ENCODE data around the gene ALDOB.

The ALDOB gene

DNA sequence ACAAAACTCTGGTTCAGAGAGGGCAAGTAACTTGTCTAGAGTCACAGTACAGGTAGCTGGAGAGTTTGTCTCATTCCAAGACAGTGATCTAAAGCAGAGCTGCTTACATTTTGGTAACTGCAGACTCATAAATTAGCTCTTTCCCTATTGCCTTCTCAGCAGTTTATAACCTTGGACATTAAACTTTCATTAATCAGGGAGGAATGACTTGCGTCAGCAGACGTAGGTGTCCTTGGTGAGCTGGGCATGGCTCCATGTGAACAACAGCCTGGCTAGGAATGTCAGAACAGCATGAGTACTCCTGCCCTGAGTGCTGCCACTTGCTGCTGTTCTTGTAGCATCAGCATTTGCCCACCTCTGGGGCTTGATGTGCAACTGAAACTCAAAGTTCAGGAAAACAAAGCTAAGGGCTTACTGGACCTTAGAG, 2.2 kb upstream of the ALDOB start:
- peaks cover 2 to 3% of the 10 kb centered on the region in 2 experiments for H3K27me3 ChIP-seq (ENCODE audit: control insufficient read depth in 1 of 2, insufficient read depth in 1 of 2, low read length in 2 of 2)
- DNase-seq: no peak
- no peak overlapping the region for H2BK120ac ChIP-seq (ENCODE audit: low read depth, low read length)
- H3K4me1 ChIP-seq (ENCODE audit: control insufficient read depth, insufficient read depth, low read depth, low read length): no peaks in the 10 kb centered on the region
- no peaks in the 10 kb centered on the region for H3K79me1 ChIP-seq (replicated peaks; ENCODE audit: low read length, poor library complexity, severe bottlenecking)
- H2AFZ ChIP-seq (ENCODE audit: low read depth, low read length): no peak overlapping the region
- no peak overlapping the region for H3K14ac ChIP-seq (ENCODE audit: low read length in 2 of 2)
- H4K8ac ChIP-seq (ENCODE audit: low read length): no peak overlapping the region
- no peak overlapping the region for H3K18ac ChIP-seq (ENCODE audit: low read depth in 1 of 2, low read length in 2 of 2)
- H3K36me3 ChIP-seq (ENCODE audit: control insufficient read depth in 1 of 2, insufficient read depth in 2 of 2, low read depth in 1 of 2, low read length in 2 of 2): no peaks in the 10 kb centered on the region
- H3K27ac ChIP-seq (ENCODE audit: low read length, poor library complexity, severe bottlenecking): no peak overlapping the region
- 84% methylated on average over 2 of the region's 2 CpGs for WGBS
- H3K9ac ChIP-seq (ENCODE audit: low read length): no peak overlapping the region
- no peak overlapping the region for H2BK5ac ChIP-seq (ENCODE audit: low read depth, low read length, poor library complexity, severe bottlenecking)
- no peak overlapping the region for H3K23ac ChIP-seq (ENCODE audit: low read length in 2 of 2)
- no peak overlapping the region for H3K4me2 ChIP-seq (ENCODE audit: low read length, poor library complexity, severe bottlenecking)
- no peak overlapping the region for H2AK5ac ChIP-seq (ENCODE audit: low read length, severe bottlenecking)
- no peak overlapping the region for H2BK15ac ChIP-seq (ENCODE audit: low read depth, poor library complexity, severe bottlenecking)
- H3K9me3 ChIP-seq (ENCODE audit: control insufficient read depth, low read length): no peaks in the 10 kb centered on the region
- no peak overlapping the region for H2BK12ac ChIP-seq (ENCODE audit: low read length in 2 of 2)
- H3K4ac ChIP-seq (ENCODE audit: low read depth in 1 of 2, low read length in 2 of 2): no peak overlapping the region
- no peak overlapping the region for H3K4me3 ChIP-seq (ENCODE audit: insufficient read depth in 1 of 2, low read depth in 1 of 2, low read length in 2 of 2)
- H4K91ac ChIP-seq (ENCODE audit: low read length): no peak overlapping the region

- Histone ChIP-seq H4K8ac (ENCODE audit: low read length) (no peak overlapping the region), H3K79me1 (replicated peaks; ENCODE audit: low read length, poor library complexity, severe bottlenecking) (no peaks in the 10 kb centered on the region), H3K23ac (ENCODE audit: low read length in 2 of 2) (no peak overlapping the region), H3K9ac (ENCODE audit: low read length) (no peak overlapping the region), H3K27ac (ENCODE audit: low read length, poor library complexity, severe bottlenecking) (no peak overlapping the region), H2BK5ac (ENCODE audit: low read depth, low read length, poor library complexity, severe bottlenecking) (no peak overlapping the region), H2AFZ (ENCODE audit: low read depth, low read length) (no peak overlapping the region), H4K91ac (ENCODE audit: low read length) (no peak overlapping the region), H2BK120ac (ENCODE audit: low read depth, low read length) (no peak overlapping the region), H3K9me3 (ENCODE audit: control insufficient read depth, low read length) (no peaks in the 10 kb centered on the region), H3K4me3 (ENCODE audit: insufficient read depth in 1 of 2, low read depth in 1 of 2, low read length in 2 of 2) (no peak overlapping the region), H3K4ac (ENCODE audit: low read depth in 1 of 2, low read length in 2 of 2) (no peak overlapping the region), H3K18ac (ENCODE audit: low read depth in 1 of 2, low read length in 2 of 2) (no peak overlapping the region), H2AK5ac (ENCODE audit: low read length, severe bottlenecking) (no peak overlapping the region), H2BK15ac (ENCODE audit: low read depth, poor library complexity, severe bottlenecking) (no peak overlapping the region), H3K36me3 (ENCODE audit: control insufficient read depth in 1 of 2, insufficient read depth in 2 of 2, low read depth in 1 of 2, low read length in 2 of 2) (no peaks in the 10 kb centered on the region), H3K27me3 (ENCODE audit: control insufficient read depth in 1 of 2, insufficient read depth in 1 of 2, low read length in 2 of 2) (peaks cover 3% of the 10 kb centered on the region in 2 experiments), H3K14ac (ENCODE audit: low read length in 2 of 2) (no peak overlapping the region), H2BK12ac (ENCODE audit: low read length in 2 of 2) (no peak overlapping the region), H3K4me1 (ENCODE audit: control insufficient read depth, insufficient read depth, low read depth, low read length) (no peaks in the 10 kb centered on the region), H3K4me2 (ENCODE audit: low read length, poor library complexity, severe bottlenecking) (no peak overlapping the region)
- DNase-seq: no peak
- 91% methylated on average over 3 of the region's 3 CpGs for WGBS
Measured at GRCh38 chr9:101434998-101435397, 576 bp downstream of the ALDOB start.

DNA sequence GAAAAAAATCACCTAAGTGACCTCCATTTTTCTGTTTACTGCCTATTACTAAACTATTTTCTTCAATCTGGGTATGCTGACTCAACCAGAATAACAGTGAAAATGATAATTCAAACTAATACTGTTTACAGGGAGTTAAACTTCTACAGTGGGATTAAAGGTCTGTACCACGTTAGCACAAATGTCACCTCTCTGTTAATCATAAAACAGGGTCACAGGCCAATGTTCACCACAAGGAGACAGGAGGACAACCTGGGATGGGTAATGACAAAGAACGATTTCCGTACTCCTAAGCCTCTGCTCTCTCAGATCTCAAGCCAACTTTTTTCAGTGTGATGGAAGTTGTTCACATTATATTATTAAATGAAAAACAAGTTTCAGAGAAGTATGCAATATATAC, 2.3 kb downstream of the ALDOB start:
- Histone ChIP-seq H3K27me3 (ENCODE audit: control insufficient read depth in 1 of 2, insufficient read depth in 1 of 2, low read length in 2 of 2) (peaks cover 3 to 6% of the 10 kb centered on the region in 2 experiments), H2BK15ac (ENCODE audit: low read depth, poor library complexity, severe bottlenecking) (no peak overlapping the region), H2BK12ac (ENCODE audit: low read length in 2 of 2) (no peak overlapping the region), H3K4me2 (ENCODE audit: low read length, poor library complexity, severe bottlenecking) (no peak overlapping the region), H3K4me3 (ENCODE audit: insufficient read depth in 1 of 2, low read depth in 1 of 2, low read length in 2 of 2) (no peak overlapping the region), H3K4ac (ENCODE audit: low read depth in 1 of 2, low read length in 2 of 2) (no peak overlapping the region), H3K14ac (ENCODE audit: low read length in 2 of 2) (no peak overlapping the region), H2BK5ac (ENCODE audit: low read depth, low read length, poor library complexity, severe bottlenecking) (no peak overlapping the region), H4K91ac (ENCODE audit: low read length) (no peak overlapping the region), H4K8ac (ENCODE audit: low read length) (no peak overlapping the region), H3K27ac (ENCODE audit: low read length, poor library complexity, severe bottlenecking) (no peak overlapping the region), H3K4me1 (ENCODE audit: control insufficient read depth, insufficient read depth, low read depth, low read length) (no peaks in the 10 kb centered on the region), H2BK120ac (ENCODE audit: low read depth, low read length) (no peak overlapping the region), H3K18ac (ENCODE audit: low read depth in 1 of 2, low read length in 2 of 2) (no peak overlapping the region), H3K79me1 (replicated peaks; ENCODE audit: low read length, poor library complexity, severe bottlenecking) (no peaks in the 10 kb centered on the region), H2AFZ (ENCODE audit: low read depth, low read length) (no peak overlapping the region), H3K9me3 (ENCODE audit: control insufficient read depth, low read length) (no peaks in the 10 kb centered on the region), H2AK5ac (ENCODE audit: low read length, severe bottlenecking) (no peak overlapping the region), H3K36me3 (ENCODE audit: control insufficient read depth in 1 of 2, insufficient read depth in 2 of 2, low read depth in 1 of 2, low read length in 2 of 2) (no peaks in the 10 kb centered on the region), H3K23ac (ENCODE audit: low read length in 2 of 2) (no peak overlapping the region), H3K9ac (ENCODE audit: low read length) (no peak overlapping the region)
- WGBS: 43% methylated on average over 1 of the region's 3 CpGs
- DNase-seq: no peak

- H3K27ac ChIP-seq (ENCODE audit: low read length, poor library complexity, severe bottlenecking): no peak overlapping the region
- H3K36me3 ChIP-seq (ENCODE audit: control insufficient read depth in 1 of 2, insufficient read depth in 2 of 2, low read depth in 1 of 2, low read length in 2 of 2): no peaks in the 10 kb centered on the region
- H2BK12ac ChIP-seq (ENCODE audit: low read length in 2 of 2): no peak overlapping the region
- H2BK5ac ChIP-seq (ENCODE audit: low read depth, low read length, poor library complexity, severe bottlenecking): no peak overlapping the region
- no peak overlapping the region for H3K18ac ChIP-seq (ENCODE audit: low read depth in 1 of 2, low read length in 2 of 2)
- H4K8ac ChIP-seq (ENCODE audit: low read length): no peak overlapping the region
- H2BK120ac ChIP-seq (ENCODE audit: low read depth, low read length): no peak overlapping the region
- H3K4me1 ChIP-seq (ENCODE audit: control insufficient read depth, insufficient read depth, low read depth, low read length): no peaks in the 10 kb centered on the region
- no peak overlapping the region for H3K23ac ChIP-seq (ENCODE audit: low read length in 2 of 2)
- H3K4ac ChIP-seq (ENCODE audit: low read depth in 1 of 2, low read length in 2 of 2): no peak overlapping the region
- H3K9ac ChIP-seq (ENCODE audit: low read length): no peak overlapping the region
- H3K27me3 ChIP-seq (ENCODE audit: control insufficient read depth in 1 of 2, insufficient read depth in 1 of 2, low read length in 2 of 2): peaks cover 3 to 6% of the 10 kb centered on the region in 2 experiments
- DNase-seq: no peak
- no peak overlapping the region for H3K4me2 ChIP-seq (ENCODE audit: low read length, poor library complexity, severe bottlenecking)
- no peak overlapping the region for H2AK5ac ChIP-seq (ENCODE audit: low read length, severe bottlenecking)
- no peak overlapping the region for H3K4me3 ChIP-seq (ENCODE audit: insufficient read depth in 1 of 2, low read depth in 1 of 2, low read length in 2 of 2)
- H4K91ac ChIP-seq (ENCODE audit: low read length): no peak overlapping the region
- no peaks in the 10 kb centered on the region for H3K79me1 ChIP-seq (replicated peaks; ENCODE audit: low read length, poor library complexity, severe bottlenecking)
- H2BK15ac ChIP-seq (ENCODE audit: low read depth, poor library complexity, severe bottlenecking): no peak overlapping the region
- H3K14ac ChIP-seq (ENCODE audit: low read length in 2 of 2): no peak overlapping the region
- H3K9me3 ChIP-seq (ENCODE audit: control insufficient read depth, low read length): no peaks in the 10 kb centered on the region
- no peak overlapping the region for H2AFZ ChIP-seq (ENCODE audit: low read depth, low read length)
- 73% methylated on average over 1 of the region's 1 CpG for WGBS
Measured at GRCh38 chr9:101432740-101433139, 2.8 kb downstream of the ALDOB start.

Measured in mesenchymal stem cell (in vitro differentiated cells and primary cell).